Measurements from ENCODE around the gene MUCL1.

Gene MUCL1

GRCh38 chr12:54863948-54864618, 9.8 kb downstream of the MUCL1 start:
- Histone ChIP-seq H3K4me3 (ENCODE audit: low read depth, low read length) (no peak overlapping the region), H3K27ac (no peak overlapping the region), H3K27me3 (replicated peaks) (no peaks in the 10 kb centered on the region), H3K36me3 (replicated peaks) (no peaks in the 10 kb centered on the region)
- no peak for DNase-seq
- in situ Hi-C loops (cut with HindIII; ENCODE audit: low pct_ligation_motif_present, low sequenced_read_pairs): no loop called here
- no peak for TF ChIP-seq CTCF (IDR thresholded peaks at IDR 0.05; ENCODE audit: low read depth, low read length, missing control alignments)

- Histone ChIP-seq H3K27me3 (replicated peaks) (no peaks in the 10 kb centered on the region), H3K27ac (no peak overlapping the region), H3K36me3 (replicated peaks) (no peaks in the 10 kb centered on the region), H3K4me3 (ENCODE audit: low read depth, low read length) (no peak overlapping the region)
- in situ Hi-C loops (cut with HindIII; ENCODE audit: low pct_ligation_motif_present, low sequenced_read_pairs): no loop called here
- DNase-seq: no peak
- no peak for TF ChIP-seq CTCF (IDR thresholded peaks at IDR 0.05; ENCODE audit: low read depth, low read length, missing control alignments)
Observed at GRCh38 chr12:54865683-54866324, 11.5 kb downstream of the MUCL1 start.

GRCh38 chr12:54868690-54869089, 14.4 kb downstream of the MUCL1 start:
- Histone ChIP-seq H3K27me3 (replicated peaks) (no peaks in the 10 kb centered on the region), H3K36me3 (replicated peaks) (no peaks in the 10 kb centered on the region), H3K4me3 (ENCODE audit: low read depth, low read length) (no peak overlapping the region), H3K27ac (no peak overlapping the region)
- no peak for DNase-seq
- TF ChIP-seq CTCF (IDR thresholded peaks at IDR 0.05; ENCODE audit: low read depth, low read length, missing control alignments): no peak
- in situ Hi-C loops (cut with HindIII; ENCODE audit: low pct_ligation_motif_present, low sequenced_read_pairs): no loop called here

GRCh38 chr12:54870048-54870447, 15.7 kb downstream of the MUCL1 start:
- Histone ChIP-seq H3K4me3 (ENCODE audit: low read depth, low read length) (no peak overlapping the region), H3K27ac (no peak overlapping the region), H3K36me3 (replicated peaks) (no peaks in the 10 kb centered on the region), H3K27me3 (replicated peaks) (no peaks in the 10 kb centered on the region)
- in situ Hi-C loops (cut with HindIII; ENCODE audit: low pct_ligation_motif_present, low sequenced_read_pairs): no loop called here
- TF ChIP-seq CTCF (IDR thresholded peaks at IDR 0.05; ENCODE audit: low read depth, low read length, missing control alignments): no peak
- no peak for DNase-seq

GRCh38 chr12:54870617-54871016, 16.3 kb downstream of the MUCL1 start:
- H3K27ac ChIP-seq: no peak overlapping the region
- H3K4me3 ChIP-seq (ENCODE audit: low read depth, low read length): no peak overlapping the region
- no peak for TF ChIP-seq CTCF (IDR thresholded peaks at IDR 0.05; ENCODE audit: low read depth, low read length, missing control alignments)
- H3K27me3 ChIP-seq (replicated peaks): no peaks in the 10 kb centered on the region
- in situ Hi-C loops (cut with HindIII; ENCODE audit: low pct_ligation_motif_present, low sequenced_read_pairs): no loop called here
- no peaks in the 10 kb centered on the region for H3K36me3 ChIP-seq (replicated peaks)
- no peak for DNase-seq
